Endothelial cell of umbilical vein (primary cell): ENCODE measurements around the gene SPTBN5. TPM values are rescaled to one million over a fixed set of nuclear protein-coding genes. Genes with fewer than 3 reads are reported as not detected.

Source experiments
- BruUV-seq: library from RNA; stranded (reverse); fragments of 400-500 nt; replicated peaks from 2 replicates; lab custom pipeline; 2021; lab: Mats Ljungman, UMichigan
- CTCF ChIA-PET: fragments of 300-600, 350-600 bp; sonication (Branson Sonifier 250); formaldehyde crosslinking; loops from one replicate; lab custom pipeline; 2021; ENCODE audit warnings: antibody characterized with exemption, inconsistent platforms; lab: Charles Lee
- POLR2A ChIA-PET: fragments of 300-600, 350-600 bp; sonication (Branson Sonifier 250); formaldehyde crosslinking; loops from one replicate; lab custom pipeline; 2021; ENCODE audit warnings: antibody characterized with exemption, inconsistent platforms; lab: Charles Lee
- DNase-seq: peaks from one replicate; pipeline ENCODE4 v3.0.0-alpha.2; 2011; ENCODE audit warnings: low read depth, low spot score
- FAIRE-seq: peaks from 2 replicates; lab custom pipeline; 2011; peaks lifted over from hg19 to GRCh38; lab: Jason Lieb, UNC
- H2AFZ ChIP-seq: 2 replicates; pipeline ENCODE4 v1.6.0; 2012; ENCODE audit warnings: low read depth, low read length, control low read depth, inconsistent platforms
- H3K27ac ChIP-seq: 2 replicates; pipeline ENCODE4 v1.5.1; 2011; ENCODE audit warnings: low read depth, mild to moderate bottlenecking, control low read depth, low read length, moderate library complexity; ENCODE audit not compliant: insufficient read depth
- H3K27me3 ChIP-seq, 2 experiments: 2 replicates each; pipeline versions ENCODE4 v1.6.0 to v1.6.1; 2011; ENCODE audit warnings: low read length in 2 of 2, mixed read lengths in 1 of 2; ENCODE audit not compliant: control insufficient read depth in 2 of 2, insufficient read depth in 2 of 2
- H3K36me3 ChIP-seq, 2 experiments: 2 replicates in 1 of 2; 3 replicates in 1 of 2; pipeline ENCODE4 v1.5.1; 2011; ENCODE audit warnings: low read length in 2 of 2, mild to moderate bottlenecking in 1 of 2, moderate library complexity in 1 of 2; ENCODE audit not compliant: control insufficient read depth in 2 of 2, insufficient read depth in 2 of 2; ENCODE audit errors: extremely low read depth in 1 of 2
- H3K4me1 ChIP-seq: 3 replicates; pipeline ENCODE4 v1.5.1; 2011; ENCODE audit warnings: mild to moderate bottlenecking, low read length; ENCODE audit not compliant: control insufficient read depth, insufficient read depth; ENCODE audit errors: extremely low read depth
- H3K4me2 ChIP-seq: 2 replicates; pipeline ENCODE4 v1.6.1; 2011; ENCODE audit warnings: low read length, control low read depth, mixed read lengths; ENCODE audit not compliant: insufficient read depth
- H3K4me3 ChIP-seq, 3 experiments: fragments of 200-600 bp in 1 of 3; sonication (generic), shearing (Covaris generic) in 1 of 3; replicated peaks in 1 of 3; 2 replicates each; pipeline ENCODE4 v1.5.1; 2011 to 2016; ENCODE audit warnings: control low read depth in 3 of 3, low read length in 3 of 3, mild to moderate bottlenecking in 2 of 3, inconsistent platforms in 1 of 3, low read depth in 1 of 3, moderate library complexity in 1 of 3; ENCODE audit not compliant: insufficient read depth in 1 of 3
- H3K79me2 ChIP-seq: 2 replicates; pipeline ENCODE4 v1.6.0; 2012; ENCODE audit warnings: low read length, inconsistent platforms; ENCODE audit not compliant: control insufficient read depth, insufficient read depth
- H3K9ac ChIP-seq: replicated peaks from 2 replicates; pipeline ENCODE3; 2011; ENCODE audit warnings: low read length, control low read depth; ENCODE audit not compliant: insufficient read depth; ENCODE audit errors: extremely low read depth
- H3K9me1 ChIP-seq: replicated peaks from 3 replicates; pipeline ENCODE4 v1.6.0; 2011; ENCODE audit warnings: mild to moderate bottlenecking, low read length; ENCODE audit not compliant: control insufficient read depth, insufficient read depth; ENCODE audit errors: extremely low read depth
- H3K9me3 ChIP-seq: replicated peaks from 2 replicates; pipeline ENCODE4 v1.5.1; 2012; ENCODE audit warnings: low read length, inconsistent platforms; ENCODE audit not compliant: control insufficient read depth, insufficient read depth
- H4K20me1 ChIP-seq: replicated peaks from 2 replicates; pipeline ENCODE3; 2011; ENCODE audit warnings: mild to moderate bottlenecking, low read length; ENCODE audit not compliant: control insufficient read depth, insufficient read depth; ENCODE audit errors: extremely low read depth
- CTCF ChIP-seq, 2 donors: IDR thresholded peaks; 1 replicate in 1 of 2; 2 replicates in 1 of 2; pipeline ENCODE4 v1.5.1; 2011; ENCODE audit warnings: low read length in 2 of 2, mild to moderate bottlenecking in 2 of 2, moderate library complexity in 2 of 2, control low read depth in 1 of 2, inconsistent platforms in 1 of 2, low read depth in 1 of 2; ENCODE audit not compliant: insufficient read depth in 1 of 2; ENCODE audit errors: extremely low read depth in 1 of 2
- EZH2 ChIP-seq: IDR thresholded peaks from 2 replicates; pipeline ENCODE4 v1.6.1; 2012; ENCODE audit warnings: borderline replicate concordance, low read depth, mild to moderate bottlenecking, moderate library complexity, low read length, inconsistent platforms; ENCODE audit not compliant: severe bottlenecking
- FOS ChIP-seq: IDR thresholded peaks from 2 replicates; pipeline ENCODE4 v1.6.1; 2011; ENCODE audit warnings: mild to moderate bottlenecking, low read length, moderate library complexity, borderline replicate concordance; ENCODE audit not compliant: insufficient read depth
- GATA2 ChIP-seq: IDR thresholded peaks from 2 replicates; pipeline ENCODE4 v1.7.0; 2011; ENCODE audit warnings: low read depth, mild to moderate bottlenecking, moderate library complexity, mixed read lengths, low read length; ENCODE audit not compliant: insufficient read length, insufficient read depth
- JUN ChIP-seq: IDR thresholded peaks from 2 replicates; pipeline ENCODE4 v1.6.1; 2011; ENCODE audit warnings: borderline replicate concordance, low read depth; ENCODE audit not compliant: insufficient read length, insufficient read depth
- MAX ChIP-seq: IDR thresholded peaks from 2 replicates; pipeline ENCODE4 v1.6.1; 2011; ENCODE audit not compliant: insufficient read depth, insufficient read length
- MYC ChIP-seq: IDR thresholded peaks from one replicate; pipeline ENCODE4 v1.6.1; 2011; ENCODE audit warnings: mild to moderate bottlenecking, low read depth, low read length
- POLR2A ChIP-seq: IDR thresholded peaks from 2 replicates; pipeline ENCODE4 v1.6.1; 2012; ENCODE audit warnings: low read depth, mild to moderate bottlenecking, control low read depth, low read length
- POLR2AphosphoS5 ChIP-seq: IDR thresholded peaks from 2 replicates; pipeline ENCODE4 v1.6.1; 2012; ENCODE audit warnings: low read depth, mild to moderate bottlenecking, control low read depth, low read length, moderate library complexity; ENCODE audit not compliant: insufficient read depth
- dilution Hi-C: fragments of 300-500 bp; cut with MboI; formaldehyde crosslinking; loops from one replicate; pipeline ENCODE4 v1.15.0; 2019; ENCODE audit warnings: low sequenced_read_pairs; ENCODE audit not compliant: extremely low pct_ligation_motif_present
- intact Hi-C: fragments of 100-400 bp; cut with micrococcal nuclease; formaldehyde crosslinking; loops from one replicate; pipeline ENCODE4 v1.10.0; 2022
- polyA plus RNA-seq, 4 experiments: library from polyadenylated mRNA; depleted of rRNA in 3 of 4; stranded (reverse) in 3 of 4; unstranded in 1 of 4; fragments of >200 nt; gene quantifications; 2 replicates each; pipeline versions ENCODE4 v1.2.1 to v1.2.3, GENCODE V29; 2011 to 2012; ENCODE audit warnings: missing spikeins in 1 of 4
- total RNA-seq: library from RNA; stranded (reverse); gene quantifications from 2 replicates; pipeline ENCODE4 v1.2.3, GENCODE V29; 2021

Gene SPTBN5
- total and polyA plus RNA-seq, 2 donors (not counting 3 experiments of a cell fraction or from before 2014, with no cell fraction given) = 12.0 to 19.0 TPM

- H3K9me3 ChIP-seq = no peaks in the 10 kb centered on the region
- dilution Hi-C loops (no loop called here), intact Hi-C loops (no loop called here)
- no peak within 1 kb of the TSS for H3K27ac ChIP-seq
- H3K4me3 ChIP-seq = no peak within 1 kb of the TSS
- H3K4me1 ChIP-seq = no peaks in the 10 kb centered on the region
- ChIA-PET POLR2A (no interaction called here), CTCF (no interaction called here)
- no peak for DNase-seq
- TF ChIP-seq FOS = no peak
- TF ChIP-seq POLR2AphosphoS5 = no peak
- TF ChIP-seq GATA2 = no peak
- TF ChIP-seq CTCF (IDR thresholded peaks at IDR 0.05; ENCODE audit: extremely low read depth in 1 of 2, insufficient read depth in 1 of 2, low read depth in 1 of 2, low read length in 2 of 2) = no peak
- TF ChIP-seq JUN = no peak
- no peak for TF ChIP-seq POLR2A
- TF ChIP-seq MAX = no peak
- TF ChIP-seq EZH2 = no peak
- no peak for TF ChIP-seq MYC
- H3K79me2 ChIP-seq = no peaks in the 10 kb centered on the region
- H2AFZ ChIP-seq = no peak within 1 kb of the TSS
- peaks cover 0 to 2% of the 10 kb centered on the region in 2 experiments for H3K36me3 ChIP-seq
- no peaks in the 10 kb centered on the region for H3K9me1 ChIP-seq
- no peaks in the 10 kb centered on the region for H4K20me1 ChIP-seq
- no peak within 1 kb of the TSS for H3K9ac ChIP-seq
- H3K4me2 ChIP-seq = no peak within 1 kb of the TSS
- BruUV-seq = no TSS peak
- no peaks in the 10 kb centered on the region for H3K27me3 ChIP-seq
- no peak for FAIRE-seq
These were observed 55.4 kb downstream of the SPTBN5 start, which contains the start of gene PLA2G4B for GRCh38 chr15:41838400-41838897. Gene PLA2G4B (plus strand): TSS chr15:41838847. CDS start chr15:41838914, 67 bp downstream.
